ENCODE data around the gene LRRC8C. TPM values are rescaled to one million over a fixed set of nuclear protein-coding genes. Genes with fewer than 3 reads are reported as not detected.

LRRC8C gene
- total and polyA plus RNA-seq, 2 of the 8 experiments (the other 6 are each of a cell fraction or from before 2014, with no cell fraction given): 1.1 to 2.1 TPM

DNA sequence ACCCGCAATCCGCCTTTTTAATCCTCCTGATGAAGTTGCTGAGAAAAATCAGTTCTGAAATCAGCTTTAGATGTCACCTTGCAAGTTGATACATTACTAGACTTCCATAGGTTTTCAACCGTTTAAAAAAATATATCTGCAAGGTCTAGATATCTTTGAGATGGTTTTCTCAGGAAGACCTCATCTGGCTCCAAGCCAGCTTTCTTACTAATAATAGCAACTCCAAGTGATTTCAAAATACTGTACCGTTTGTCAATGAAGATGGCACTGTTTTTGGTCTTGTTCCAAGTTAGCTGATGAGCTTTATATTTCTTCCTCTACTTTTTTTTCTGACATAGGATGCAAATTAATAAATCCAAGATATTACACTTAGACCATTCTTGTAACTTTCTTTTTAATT, 40.3 kb downstream of the LRRC8C start:
- TF ChIP-seq SAP30 (IDR thresholded peaks at IDR 0.05; ENCODE audit: insufficient read depth, insufficient replicate concordance, low read length) (no peak), SP2 (IDR thresholded peaks at IDR 0.05; ENCODE audit: low read length) (no peak), JUN (IDR thresholded peaks at IDR 0.05; ENCODE audit: low read depth, low read length) (no peak), CBX5 (IDR thresholded peaks at IDR 0.05; ENCODE audit: low read depth, low read length) (no peak), CHD1 (IDR thresholded peaks at IDR 0.05; ENCODE audit: low read depth, low read length) (no peak), KDM1A (IDR thresholded peaks at IDR 0.05; ENCODE audit: borderline replicate concordance, low read length) (no peak), NRF1 (IDR thresholded peaks at IDR 0.05; ENCODE audit: low read depth, low read length) (no peak)
- TF ChIP-seq, protein P1, sequence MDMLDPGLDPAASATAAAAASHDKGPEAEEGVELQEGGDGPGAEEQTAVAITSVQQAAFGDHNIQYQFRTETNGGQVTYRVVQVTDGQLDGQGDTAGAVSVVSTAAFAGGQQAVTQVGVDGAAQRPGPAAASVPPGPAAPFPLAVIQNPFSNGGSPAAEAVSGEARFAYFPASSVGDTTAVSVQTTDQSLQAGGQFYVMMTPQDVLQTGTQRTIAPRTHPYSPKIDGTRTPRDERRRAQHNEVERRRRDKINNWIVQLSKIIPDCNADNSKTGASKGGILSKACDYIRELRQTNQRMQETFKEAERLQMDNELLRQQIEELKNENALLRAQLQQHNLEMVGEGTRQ (IDR thresholded peaks at IDR 0.05; ENCODE audit: low read length): no peak
- TF ChIP-seq, protein P2, sequence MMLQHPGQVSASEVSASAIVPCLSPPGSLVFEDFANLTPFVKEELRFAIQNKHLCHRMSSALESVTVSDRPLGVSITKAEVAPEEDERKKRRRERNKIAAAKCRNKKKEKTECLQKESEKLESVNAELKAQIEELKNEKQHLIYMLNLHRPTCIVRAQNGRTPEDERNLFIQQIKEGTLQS (IDR thresholded peaks at IDR 0.05; ENCODE audit: insufficient read depth, low read depth, low read length): no peak
- TF ChIP-seq, protein P3, sequence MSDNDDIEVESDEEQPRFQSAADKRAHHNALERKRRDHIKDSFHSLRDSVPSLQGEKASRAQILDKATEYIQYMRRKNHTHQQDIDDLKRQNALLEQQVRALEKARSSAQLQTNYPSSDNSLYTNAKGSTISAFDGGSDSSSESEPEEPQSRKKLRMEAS (IDR thresholded peaks at IDR 0.05): no peak
- ChIA-PET CTCF (ENCODE audit: partially characterized antibody) (no interaction called here), POLR2A (ENCODE audit: partially characterized antibody) (no interaction called here)
- no peak overlapping the region for H2AK5ac ChIP-seq (ENCODE audit: low read depth, low read length)
- H3K23me2 ChIP-seq (ENCODE audit: low read depth, low read length): no peaks in the 10 kb centered on the region
- no peak overlapping the region for H4K8ac ChIP-seq (ENCODE audit: extremely low read depth, insufficient read depth, low read length)
- H2BK15ac ChIP-seq (ENCODE audit: low read length): no peak overlapping the region
- H4K20me1 ChIP-seq (replicated peaks in 1 of 2; ENCODE audit: control insufficient read depth in 1 of 2, insufficient read depth in 2 of 2, low read length in 2 of 2): no peaks in the 10 kb centered on the region
- H3K27ac ChIP-seq (ENCODE audit: low read depth, low read length): no peak overlapping the region
- FAIRE-seq (no peak), DNase-seq (ENCODE audit: low read depth in 1 of 2, low spot score in 2 of 2) (no peak)
- no peaks in the 10 kb centered on the region for H3K36me3 ChIP-seq (ENCODE audit: control insufficient read depth in 2 of 4, insufficient read depth in 4 of 4, low read length in 3 of 4)
- no peaks in the 10 kb centered on the region for H3K4me1 ChIP-seq (replicated peaks in 1 of 4; ENCODE audit: control insufficient read depth in 3 of 4, insufficient read depth in 4 of 4, low read length in 3 of 4)
- no peak overlapping the region for H3K4ac ChIP-seq (replicated peaks; ENCODE audit: insufficient read length, low read depth, low read length)
- no peak overlapping the region for H3K18ac ChIP-seq (ENCODE audit: extremely low read depth, low read length)
- H3K27me3 ChIP-seq (replicated peaks in 1 of 4; ENCODE audit: control insufficient read depth in 3 of 4, extremely low read depth in 1 of 4, insufficient read depth in 3 of 4, low read length in 3 of 4): no peaks in the 10 kb centered on the region
- H3K79me2 ChIP-seq (ENCODE audit: control insufficient read depth in 1 of 2, insufficient read depth in 2 of 2, low read length in 2 of 2): no peaks in the 10 kb centered on the region
- no peaks in the 10 kb centered on the region for H3K9me3 ChIP-seq (ENCODE audit: insufficient read depth in 2 of 2, low read depth in 1 of 2, low read length in 1 of 2)
- no peak overlapping the region for H4K5ac ChIP-seq (ENCODE audit: insufficient read length, low read depth, low read length)
- H3K56ac ChIP-seq (replicated peaks; ENCODE audit: insufficient read length, low read depth, low read length): no peak overlapping the region
- H3K79me1 ChIP-seq (ENCODE audit: low read depth, low read length): no peaks in the 10 kb centered on the region
- H2BK20ac ChIP-seq (ENCODE audit: low read length): no peak overlapping the region
- H2BK120ac ChIP-seq (replicated peaks; ENCODE audit: low read depth, low read length): no peak overlapping the region
- no peak overlapping the region for H3K4me2 ChIP-seq (ENCODE audit: insufficient read depth in 1 of 2, low read depth in 2 of 2, low read length in 2 of 2)
- no peak overlapping the region for H3K9ac ChIP-seq (replicated peaks in 1 of 4; ENCODE audit: extremely low read depth in 1 of 4, low read depth in 3 of 4, low read length in 3 of 4)
- H2BK5ac ChIP-seq (ENCODE audit: low read depth, low read length): no peak overlapping the region
- no peak overlapping the region for H2BK12ac ChIP-seq (ENCODE audit: low read depth, low read length)
- WGBS, 2 experiments (ENCODE audit: extremely low coverage in 1 of 2, insufficient coverage in 1 of 2, insufficient read length in 1 of 2, insufficient replicate concordance in 2 of 2, low coverage in 1 of 2, low lambda C conversion rate in 2 of 2, missing lambda C conversion rate in 1 of 2): 74% methylated on average over 4 of the region's 4 CpGs; no CpG with 5 or more reads in 1 of the 2 experiments
- H3K4me3 ChIP-seq (ENCODE audit: extremely low read depth in 1 of 4, insufficient read depth in 2 of 4, low read depth in 3 of 4, low read length in 4 of 4): no peak overlapping the region
- H4K91ac ChIP-seq (replicated peaks; ENCODE audit: insufficient read length, low read length): no peak overlapping the region
- H2AFZ ChIP-seq (ENCODE audit: low read length): no peak overlapping the region
- no peak overlapping the region for H3K14ac ChIP-seq (ENCODE audit: insufficient read length)
- no peak overlapping the region for H3K23ac ChIP-seq (ENCODE audit: insufficient read length)

Data from H1 (cell line).